Stimulated activated CD8-positive, alpha-beta memory T cell treated with anti-CD3 and anti-CD28 coated beads, Interleukin-15, amount 100 ng/mL, for 4 hours (primary cell): ENCODE data around the gene HHAT.

Experiments
- DNase-seq, 2 donors: peaks; one replicate each; pipeline ENCODE4 v3.0.0-alpha.2; 2020; ENCODE audit warnings: low read depth in 2 of 2

Gene HHAT

GRCh38 chr1:210328746-210329503 is at the start of gene HHAT:
Gene HHAT (plus strand): TSS chr1:210328902. CDS start chr1:210348976, 20,074 bp downstream.
- peak; percentile 17 to 31 for DNase-seq

DNA sequence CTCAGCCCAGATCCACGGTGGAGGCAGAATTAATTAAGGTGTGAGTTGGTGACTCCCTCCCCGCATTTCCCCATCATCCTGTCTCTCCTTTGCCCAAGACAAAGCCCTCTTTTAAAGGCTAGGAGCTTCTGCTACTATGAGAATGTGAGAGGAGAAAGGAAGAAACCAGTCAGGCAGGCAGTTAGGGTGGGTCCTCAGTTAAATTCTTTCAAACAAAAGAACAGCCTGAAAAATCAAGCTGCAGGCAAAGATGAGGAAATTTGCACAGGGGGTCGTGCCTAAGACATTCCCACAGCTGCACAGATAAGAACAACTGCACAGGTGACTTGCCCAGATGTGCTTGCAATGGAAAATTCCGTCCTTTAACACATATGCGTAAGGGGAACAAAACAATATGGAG is 48.5 kb upstream of the HHAT start:
- no peak for DNase-seq

- DNase-seq: no peak
Measured at GRCh38 chr1:210288116-210288515, 40.6 kb upstream of the HHAT start.

GRCh38 chr1:210289248-210289647 is 39.5 kb upstream of the HHAT start:
- no peak for DNase-seq

GRCh38 chr1:210291081-210291764 is 37.5 kb upstream of the HHAT start:
- no peak for DNase-seq

- DNase-seq: no peak
Measured at GRCh38 chr1:210291786-210292230, 36.9 kb upstream of the HHAT start.

DNA sequence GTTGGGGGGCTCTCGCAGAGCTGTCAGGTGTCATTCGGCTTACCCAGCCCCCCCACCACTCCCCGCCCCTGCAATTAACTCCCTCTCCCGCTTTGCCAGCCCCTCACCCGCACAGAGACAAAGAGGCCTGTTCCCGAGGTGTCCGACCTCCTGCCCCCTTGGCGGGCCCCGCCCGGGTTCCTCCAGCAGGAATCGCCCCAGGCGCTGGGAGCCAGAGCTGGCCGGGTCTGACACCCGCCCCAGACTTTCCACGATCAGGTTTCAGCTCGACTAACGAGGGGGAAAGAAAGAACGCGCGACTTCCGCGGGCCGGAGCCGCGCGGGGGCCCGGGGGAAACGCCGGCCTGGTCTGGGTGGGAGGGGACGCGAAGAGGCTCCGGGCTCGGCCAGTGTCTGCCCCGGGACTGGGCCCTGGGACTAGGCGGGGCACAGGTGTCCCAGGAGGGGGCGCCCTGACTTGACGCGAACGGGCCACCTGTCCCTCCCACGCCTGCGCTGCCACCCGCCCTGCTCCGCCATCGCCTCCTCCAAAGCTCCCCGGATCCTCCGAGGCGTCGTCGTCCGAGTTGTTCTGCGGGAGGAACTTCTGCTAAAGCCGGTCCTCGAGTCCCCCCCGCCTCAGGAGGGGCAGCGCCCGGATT is 36.4 kb upstream of the HHAT start:
- DNase-seq: peak; percentile 2 to 12

GRCh38 chr1:210293171-210293607 is 35.5 kb upstream of the HHAT start:
- no peak for DNase-seq

- no peak for DNase-seq
Measured at GRCh38 chr1:210294999-210295745, 33.5 kb upstream of the HHAT start.

- DNase-seq: no peak
Measured at GRCh38 chr1:210296682-210297081, 32.0 kb upstream of the HHAT start.

GRCh38 chr1:210298296-210298695 is 30.4 kb upstream of the HHAT start:
- no peak for DNase-seq

DNA sequence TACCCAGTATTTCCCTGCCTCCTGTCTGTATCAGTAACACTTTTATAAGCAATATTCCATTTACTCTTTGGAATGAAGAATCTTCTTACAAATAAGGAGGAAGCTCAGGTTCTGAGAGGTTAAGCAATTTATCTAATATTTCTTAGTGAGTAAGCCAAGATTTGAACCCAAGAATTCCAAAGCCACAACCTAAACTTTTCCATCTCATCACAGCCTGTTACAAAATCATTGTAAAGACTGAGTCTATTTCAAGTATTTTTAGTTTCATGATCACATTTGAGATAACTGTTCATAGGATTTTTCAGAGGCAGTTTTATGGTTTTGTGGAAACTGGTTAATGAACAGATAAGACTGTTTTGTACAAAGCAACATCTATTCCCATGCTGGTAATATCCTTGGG is 29.8 kb upstream of the HHAT start:
- no peak for DNase-seq

GRCh38 chr1:210299501-210299900 is 29.2 kb upstream of the HHAT start:
- DNase-seq: no peak

DNA sequence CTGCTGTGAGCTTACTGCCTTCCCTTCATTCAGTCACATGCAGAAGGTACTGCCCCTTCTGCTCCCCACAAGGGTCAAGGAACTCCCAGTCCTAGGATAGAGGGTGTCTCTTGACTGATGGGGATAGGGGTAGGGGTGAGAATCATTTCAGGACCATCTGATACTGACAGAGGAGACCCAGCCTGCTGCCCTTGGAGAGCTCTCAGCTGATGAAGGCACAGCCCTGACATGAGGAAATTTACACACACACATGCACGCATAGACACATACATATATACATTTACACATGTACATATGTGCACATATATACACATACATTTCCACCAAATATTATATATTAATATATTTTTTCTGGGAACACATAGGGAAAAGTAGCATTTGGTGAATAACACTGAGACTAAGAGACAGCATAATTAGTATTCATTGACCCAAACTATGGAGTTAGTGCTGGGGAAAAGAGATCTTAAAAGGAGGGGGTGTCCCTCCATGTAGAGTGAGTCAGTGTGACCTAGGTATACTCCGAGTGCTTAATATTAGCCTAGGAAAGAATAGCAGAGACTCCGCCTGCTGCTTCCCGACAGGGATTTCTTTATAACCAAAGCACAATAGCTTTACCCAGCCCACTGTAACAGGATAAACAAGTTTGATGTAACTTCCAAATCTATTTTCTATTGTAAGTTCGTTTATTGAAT is 27.6 kb upstream of the HHAT start:
- no peak for DNase-seq

DNA sequence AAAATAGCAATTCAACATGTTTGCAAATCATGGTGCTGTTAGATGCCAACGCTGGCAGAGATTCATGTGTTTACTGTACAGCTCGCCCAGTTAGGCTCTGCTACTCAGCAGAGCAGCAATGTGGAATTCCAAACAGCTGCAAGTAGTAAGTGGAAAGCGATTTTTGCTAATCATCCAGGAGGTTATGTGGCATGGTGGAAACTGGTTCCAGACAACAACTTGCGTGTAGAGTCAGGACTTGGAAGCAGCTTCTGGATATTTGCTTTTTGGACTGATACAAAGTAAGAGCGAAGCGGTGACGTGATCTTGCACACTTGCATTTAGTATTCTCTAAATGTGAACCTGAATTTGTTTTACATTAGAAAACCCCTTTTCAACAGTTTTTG is 27.1 kb upstream of the HHAT start:
- DNase-seq: no peak

DNA sequence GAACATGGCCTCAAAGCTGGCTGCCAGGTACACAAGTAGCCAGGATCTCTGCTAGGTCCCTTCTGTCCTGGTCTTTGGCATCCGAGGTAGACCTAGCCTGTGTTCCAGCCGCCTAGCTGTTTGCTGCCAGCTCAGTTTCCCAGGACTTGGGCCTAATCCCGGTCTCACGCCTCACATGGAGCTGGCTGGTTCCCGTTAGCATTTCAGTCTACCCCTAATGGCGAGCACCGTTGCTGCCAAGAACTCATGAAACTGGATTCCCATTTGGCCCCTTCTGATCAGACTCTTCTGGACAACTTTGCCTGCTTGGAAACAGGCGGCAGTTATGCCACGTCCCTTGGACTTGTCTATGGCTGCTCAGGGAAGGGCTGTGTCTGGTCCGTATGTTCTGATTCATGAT is 26.2 kb upstream of the HHAT start:
- DNase-seq: no peak

GRCh38 chr1:210303391-210303790 is 25.3 kb upstream of the HHAT start:
- no peak for DNase-seq

DNA sequence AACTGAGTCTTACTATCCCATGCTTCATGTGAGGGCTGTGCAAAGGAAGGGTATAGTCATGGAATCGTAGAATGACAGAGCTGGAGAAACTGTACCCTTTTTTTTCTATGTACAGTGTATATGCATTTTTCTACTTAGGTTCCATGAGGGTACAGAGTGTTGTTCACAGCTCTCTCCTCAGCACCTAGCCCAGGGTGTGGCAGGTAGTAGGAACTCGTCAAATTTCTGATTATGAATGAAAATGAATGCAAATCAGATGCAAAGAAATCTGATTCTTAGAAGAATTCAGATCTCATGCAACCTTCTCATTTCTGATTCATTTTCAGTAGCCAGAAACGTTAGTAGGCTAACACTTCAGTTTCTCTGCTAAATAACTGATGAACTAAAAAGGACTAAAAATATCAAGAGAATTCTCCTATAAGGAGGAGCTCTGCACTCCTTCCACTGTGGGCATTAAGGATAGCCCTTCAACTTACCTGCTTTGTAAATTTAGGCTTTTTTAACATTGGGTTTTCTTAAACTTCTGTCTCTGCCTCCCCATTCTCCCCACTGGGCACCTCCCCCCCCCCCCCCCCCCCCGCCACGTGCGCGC is 18.0 kb upstream of the HHAT start:
- DNase-seq: no peak

- DNase-seq: no peak
Measured at GRCh38 chr1:210311726-210312493, 16.8 kb upstream of the HHAT start.

GRCh38 chr1:210313046-210313595 is 15.6 kb upstream of the HHAT start:
- DNase-seq: no peak
